ACHN (cell line): ENCODE results near the gene CUBN.

Experiments
- DNase-seq: peaks from one replicate; pipeline ENCODE4 v3.0.0-alpha.2; 2015
- in situ Hi-C: cut with HindIII; loops from 2 replicates; pipeline ENCODE4 v1.10.0; 2017; ENCODE audit warnings: low sequenced_read_pairs, low pct_ligation_motif_present, low pct_unique_long_range_greater_than_20kb

Gene CUBN

DNA sequence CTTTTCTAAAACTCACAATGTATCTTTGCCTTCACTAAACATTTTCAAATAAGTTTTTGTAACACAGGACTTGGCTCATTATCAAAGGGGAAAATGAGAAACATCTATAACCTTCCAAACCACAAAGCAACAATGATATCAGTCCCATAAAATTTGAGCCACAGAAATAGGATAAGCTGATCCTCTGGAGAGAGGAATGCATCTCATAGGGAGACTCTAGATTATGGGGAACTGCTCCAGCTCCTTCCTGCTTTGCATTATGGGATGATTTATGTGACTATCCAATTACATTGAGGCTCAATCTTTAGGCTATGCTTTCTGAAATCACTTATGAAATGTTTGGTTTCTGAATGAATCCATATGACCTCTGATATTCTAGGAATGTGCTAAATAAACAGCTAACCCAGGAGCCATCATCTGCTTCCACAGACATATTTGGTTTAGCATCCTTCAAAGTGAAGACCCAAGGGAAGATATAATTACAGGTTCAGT is 70.4 kb downstream of the CUBN start:
- no peak for DNase-seq
- in situ Hi-C loops, result no loop called here

DNA sequence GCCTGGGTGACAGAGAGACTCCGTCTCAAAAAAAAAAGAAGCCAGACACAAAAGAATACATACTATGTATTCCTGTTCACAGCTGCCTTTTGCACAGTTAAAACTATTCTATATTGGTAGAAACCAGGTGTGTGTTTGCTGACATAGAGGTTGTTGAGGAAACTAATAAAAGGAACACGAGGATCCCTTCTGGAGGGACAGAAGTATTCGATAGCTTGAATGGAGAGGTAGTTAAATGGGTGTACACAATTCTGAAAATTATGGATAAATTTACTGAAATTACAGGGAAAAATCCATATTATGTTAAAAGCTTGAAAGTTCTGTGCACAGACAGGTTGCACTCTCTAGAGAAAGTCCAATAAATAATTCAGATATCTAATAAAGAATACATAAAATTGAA is 71.5 kb downstream of the CUBN start:
- DNase-seq, result no peak
- in situ Hi-C loops, result no loop called here

DNA sequence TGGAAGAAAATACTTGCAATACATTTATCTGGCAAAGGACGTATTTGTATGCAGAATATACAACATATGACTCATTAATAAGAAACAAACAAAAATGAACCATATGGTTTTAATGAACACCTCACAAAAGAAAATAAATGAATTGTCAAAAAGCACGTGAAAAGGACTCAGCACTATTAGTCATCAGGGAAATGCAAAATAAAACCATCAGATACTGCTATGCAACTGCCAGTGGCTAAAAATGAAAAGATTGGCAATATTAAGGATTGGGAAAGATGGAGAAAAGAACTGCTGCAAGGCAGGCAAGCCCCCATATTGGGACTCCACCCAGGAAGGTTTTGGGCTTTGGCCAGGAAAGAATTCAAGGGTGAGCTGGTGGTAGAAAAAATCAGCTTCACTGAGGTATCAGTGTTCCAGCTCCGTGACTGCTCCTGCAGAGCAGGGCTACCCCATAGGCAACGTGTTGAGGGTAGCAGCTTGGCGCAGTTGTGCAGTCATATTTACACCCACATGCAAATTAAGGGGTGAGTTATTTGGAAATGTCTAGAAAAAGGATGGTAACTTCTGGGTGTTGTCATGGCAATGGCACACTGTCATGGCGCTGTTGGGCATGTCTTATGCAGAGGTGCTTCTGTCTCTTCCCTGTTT is 72.7 kb downstream of the CUBN start:
- in situ Hi-C loops, result no loop called here

DNA sequence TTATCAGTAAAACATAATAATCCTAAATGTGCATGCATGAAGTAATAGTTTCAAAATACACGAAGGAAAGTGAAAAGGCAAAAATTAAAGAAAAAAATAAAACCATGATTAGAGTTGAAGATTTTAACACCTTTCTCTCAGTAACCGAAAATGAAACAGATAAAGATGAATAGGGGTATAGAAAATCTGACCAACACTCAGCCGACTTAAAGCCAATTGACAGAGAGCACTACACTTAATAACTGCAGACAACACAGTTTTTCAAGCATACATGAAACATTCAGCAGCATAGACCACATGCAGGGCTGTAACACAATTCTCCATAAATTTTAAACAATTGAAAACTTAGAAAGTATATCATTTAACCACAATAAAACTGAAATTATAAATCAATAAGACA is 76.1 kb downstream of the CUBN start:
- no peak for DNase-seq
- in situ Hi-C loops, result no loop called here

More for the DNA sequence above, 72.7 kb downstream of the CUBN start:
- no peak for DNase-seq

DNA sequence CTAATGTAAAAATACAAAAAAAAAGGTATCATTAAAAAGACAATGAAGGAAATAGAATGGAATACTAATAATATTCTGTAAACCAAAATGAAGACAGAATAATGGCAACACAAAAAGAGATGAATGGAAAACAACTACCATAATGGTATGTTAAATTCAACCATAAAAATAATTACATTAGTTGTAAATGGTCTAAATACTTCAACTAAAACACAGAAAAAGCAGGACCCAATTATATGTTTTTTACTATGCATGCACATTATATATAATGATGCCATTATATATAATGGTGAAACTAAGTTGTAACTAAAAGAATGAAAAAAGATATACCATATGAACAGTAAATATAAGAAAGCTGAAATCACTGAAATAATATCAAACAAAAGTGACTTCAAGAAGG is 76.5 kb downstream of the CUBN start:
- in situ Hi-C loops, result no loop called here
- DNase-seq, result no peak

DNA sequence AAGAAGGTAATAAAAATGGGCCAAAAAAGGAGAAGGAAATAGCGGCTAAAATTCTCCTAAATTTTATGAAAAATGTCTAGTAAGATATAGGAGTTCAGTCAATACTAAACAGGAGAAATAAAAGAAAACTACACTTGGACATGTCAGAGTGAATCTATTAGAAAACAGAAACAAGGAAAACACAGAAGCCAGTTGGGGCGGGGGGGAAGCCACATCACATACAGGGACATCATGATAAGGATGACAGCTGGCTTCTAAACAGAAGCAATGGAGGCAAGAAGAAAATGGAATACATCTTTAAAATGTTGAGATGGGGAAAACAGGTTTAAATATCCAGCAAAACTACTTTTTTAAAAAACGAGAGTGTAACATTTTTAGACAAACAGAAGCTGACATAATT is 77.8 kb downstream of the CUBN start:
- DNase-seq, result no peak
- in situ Hi-C loops, result no loop called here

DNA sequence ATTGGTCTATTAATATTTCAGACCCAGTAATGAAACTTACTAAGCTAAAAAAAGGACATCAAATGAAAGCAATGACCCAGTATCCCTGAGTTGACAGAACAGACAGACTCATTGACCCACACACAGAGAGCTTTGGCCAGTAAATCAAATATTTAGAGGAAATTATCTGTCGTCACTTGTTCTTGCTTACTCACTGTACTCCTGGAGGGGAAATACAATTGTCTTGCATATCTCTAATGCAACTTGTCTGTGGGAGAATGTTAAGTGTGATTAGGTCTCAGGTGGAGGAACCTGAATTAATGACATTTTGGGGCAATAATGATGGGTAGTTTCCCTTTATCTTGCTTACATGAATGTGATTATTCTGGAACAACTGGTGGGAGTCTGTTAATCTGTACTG is 80.4 kb downstream of the CUBN start:
- no peak for DNase-seq
- in situ Hi-C loops, result no loop called here

DNA sequence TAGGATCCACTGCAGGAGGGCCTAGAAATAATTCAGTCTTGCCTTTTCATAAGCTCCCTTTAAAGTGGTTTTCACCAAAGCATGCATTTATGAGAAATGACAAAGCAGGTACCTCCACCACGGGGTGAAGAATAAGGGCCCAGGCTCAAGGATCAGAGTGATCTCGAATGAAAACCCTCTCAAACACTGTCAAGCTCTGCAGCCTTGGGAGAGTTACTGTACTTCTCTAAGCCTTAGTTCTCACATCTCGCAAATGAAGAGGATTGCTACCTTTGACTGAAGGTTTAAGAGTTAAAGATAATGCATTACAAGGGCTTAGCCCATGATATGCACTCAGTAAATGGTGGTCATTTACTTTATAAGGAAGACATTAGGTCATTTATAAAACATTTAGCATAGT is 81.7 kb downstream of the CUBN start:
- DNase-seq, result no peak
- in situ Hi-C loops, result no loop called here

DNA sequence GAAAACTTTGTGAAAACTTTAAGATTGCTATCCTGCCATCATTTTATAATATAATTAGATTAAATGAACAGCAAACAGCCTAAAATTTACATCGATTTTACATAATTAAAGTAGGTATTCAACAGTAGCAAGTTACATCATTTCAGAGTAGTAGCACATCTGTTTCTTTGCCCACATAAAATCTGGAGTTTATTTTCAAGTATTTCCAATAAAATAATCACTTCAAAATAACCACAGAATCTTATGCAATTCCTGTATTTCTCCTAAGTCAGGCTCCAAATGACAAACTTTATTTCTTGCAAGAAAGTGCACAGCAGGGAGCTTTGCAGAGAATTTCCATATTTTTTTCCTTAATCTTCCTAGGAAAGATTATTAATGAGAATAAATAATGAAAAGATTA is 82.6 kb downstream of the CUBN start:
- in situ Hi-C loops, result no loop called here
- DNase-seq, result no peak

DNA sequence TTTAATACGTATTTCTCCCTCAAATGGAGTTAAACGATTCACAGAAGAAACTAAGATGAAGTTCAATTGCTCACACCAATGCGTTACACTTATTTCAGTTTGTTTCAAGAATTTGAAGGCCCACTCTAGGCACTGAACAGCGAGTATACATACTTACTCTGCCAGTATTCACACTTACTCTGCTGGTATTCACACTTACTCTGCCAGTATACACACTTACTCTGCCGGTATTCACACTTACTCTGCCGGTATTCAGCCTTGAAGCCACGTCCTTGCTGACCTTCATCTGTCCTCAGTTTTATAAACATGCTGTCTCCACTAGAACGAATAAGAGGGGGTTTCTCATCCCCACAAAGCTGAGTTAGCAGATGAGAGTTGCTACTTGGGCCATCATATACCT is 86.0 kb downstream of the CUBN start:
- DNase-seq, result no peak
- in situ Hi-C loops, result no loop called here

DNA sequence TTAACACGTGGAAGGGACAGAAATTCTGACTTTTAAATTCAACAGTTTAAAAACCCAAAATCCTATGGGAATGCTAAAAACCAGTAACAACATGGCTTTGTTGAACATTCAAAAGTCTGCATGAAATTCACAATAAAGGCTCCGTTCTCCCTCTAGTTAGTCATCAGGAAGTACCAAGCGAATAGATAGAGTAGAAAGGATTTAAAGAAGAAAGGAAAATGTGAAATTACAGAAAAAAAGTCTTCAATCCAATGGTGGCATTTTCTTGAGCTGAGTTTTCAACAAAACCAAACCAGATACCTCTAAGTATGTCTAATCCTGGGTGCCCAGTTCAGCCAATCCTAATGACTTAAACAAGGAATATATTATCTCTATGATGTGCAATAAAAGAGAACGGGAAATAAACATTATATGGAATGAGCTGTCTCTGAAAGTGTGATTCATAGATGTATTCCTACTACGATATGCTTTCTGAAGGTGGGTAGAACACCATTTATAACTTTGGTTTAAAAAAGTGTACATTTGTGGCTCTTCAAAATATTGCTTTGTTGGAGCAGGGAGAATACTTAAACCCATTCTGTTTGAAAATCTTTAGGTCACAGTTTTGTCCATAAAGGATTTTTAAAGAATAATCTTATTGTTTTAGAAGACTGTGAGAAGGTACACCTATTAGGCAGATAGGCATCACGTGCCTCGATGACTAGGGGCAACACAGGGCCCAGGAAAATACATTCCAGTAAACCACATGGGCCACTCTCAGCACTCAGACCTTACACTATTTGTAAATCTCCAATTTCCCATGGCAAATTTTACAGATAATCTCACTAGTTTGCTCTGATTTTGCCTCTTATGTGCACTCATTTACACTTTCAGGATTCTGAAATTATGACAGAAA is 87.7 kb downstream of the CUBN start:
- in situ Hi-C loops, result no loop called here
- DNase-seq, result no peak

DNA sequence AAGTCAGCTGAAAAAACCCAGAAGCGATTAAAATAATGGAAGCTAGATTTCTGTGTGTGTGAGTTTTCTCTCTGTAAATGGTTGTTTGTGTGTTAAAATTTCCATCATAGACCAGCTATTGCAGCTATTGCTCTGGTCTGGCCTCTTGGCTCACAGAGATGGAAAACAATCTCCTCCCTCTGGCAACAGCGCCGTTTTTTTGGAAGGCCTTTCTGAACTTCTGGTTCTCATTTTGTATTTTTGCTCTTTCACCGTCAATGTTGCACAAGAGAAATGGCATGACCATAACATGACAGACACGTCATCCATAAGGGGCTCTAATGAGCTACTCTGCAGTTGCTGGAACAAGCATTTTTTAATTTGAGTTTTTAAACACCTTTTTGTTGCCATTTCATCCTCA is 91.0 kb downstream of the CUBN start:
- in situ Hi-C loops, result no loop called here
- no peak for DNase-seq

DNA sequence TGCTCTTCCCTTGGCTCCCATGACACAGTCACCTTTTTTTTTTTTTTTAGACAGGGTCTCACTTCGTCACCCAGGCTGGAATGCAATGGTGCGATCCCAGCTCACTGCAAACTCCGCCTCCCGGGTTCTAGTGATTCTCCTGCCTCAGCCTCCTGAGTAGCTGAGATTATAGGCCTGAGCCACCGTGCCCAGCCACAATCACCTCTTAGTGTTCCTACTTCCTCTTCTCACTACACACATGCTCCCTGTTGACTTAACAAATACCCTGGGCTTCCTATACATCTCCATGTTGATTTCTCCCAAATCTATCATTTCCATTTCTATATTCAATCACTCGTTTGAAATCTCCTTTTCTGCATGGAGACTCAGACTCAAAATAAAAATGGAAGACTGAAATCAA is 91.7 kb downstream of the CUBN start:
- in situ Hi-C loops, result no loop called here
- no peak for DNase-seq

DNA sequence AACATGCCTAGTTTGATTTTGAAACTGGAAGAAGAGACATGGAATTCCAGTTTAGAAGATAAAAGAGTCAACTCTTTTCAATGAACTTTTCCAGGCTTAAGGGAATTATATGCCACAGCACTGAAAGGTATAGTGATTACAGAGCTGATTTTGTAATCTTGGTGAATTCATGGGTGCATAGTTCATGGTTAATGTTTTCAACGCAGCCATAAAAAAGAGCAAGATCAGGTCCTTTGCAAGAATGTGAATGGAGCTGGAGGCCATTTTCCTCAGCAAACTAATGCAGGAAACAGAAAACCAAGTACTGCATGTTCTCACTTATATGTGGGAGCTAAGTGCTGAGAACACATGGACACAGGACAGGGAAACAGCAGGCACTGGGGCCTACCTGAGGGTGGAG is 94.2 kb downstream of the CUBN start:
- in situ Hi-C loops, result no loop called here

DNA sequence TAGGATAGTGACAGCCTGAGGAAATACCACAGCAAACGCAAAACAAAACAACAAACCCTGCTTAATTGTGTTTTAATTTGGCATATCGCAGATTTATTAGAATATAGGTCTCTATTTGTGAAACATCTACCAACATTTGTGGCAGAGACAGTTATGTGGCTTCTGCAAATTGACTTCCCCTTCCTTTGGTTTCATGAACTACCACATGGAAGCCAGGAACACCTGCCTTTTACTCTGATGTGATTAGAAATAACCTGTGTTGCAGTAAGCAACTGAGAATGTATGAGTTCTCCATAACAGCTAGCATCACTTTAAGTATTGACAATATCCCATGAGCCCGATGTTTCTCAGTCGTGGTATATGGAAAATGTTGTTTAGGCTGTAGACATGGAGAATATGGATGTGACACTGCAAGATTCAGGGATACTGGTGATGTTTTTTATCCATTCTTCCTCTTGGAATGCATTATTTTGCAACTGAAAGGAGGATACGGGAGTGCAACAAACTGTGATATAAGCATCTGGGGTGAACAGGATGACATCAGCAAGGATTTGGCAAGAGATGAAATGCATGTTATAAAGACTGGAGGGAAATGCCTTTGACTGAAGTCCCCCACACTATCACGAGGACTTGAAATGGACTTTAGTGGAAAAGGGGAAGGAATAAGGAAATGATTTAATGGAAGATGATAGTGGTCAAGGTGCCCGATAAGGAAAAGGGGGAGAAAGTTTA is 95.9 kb downstream of the CUBN start:
- in situ Hi-C loops, result no loop called here

More for the DNA sequence above, 94.2 kb downstream of the CUBN start:
- DNase-seq, result no peak

DNA sequence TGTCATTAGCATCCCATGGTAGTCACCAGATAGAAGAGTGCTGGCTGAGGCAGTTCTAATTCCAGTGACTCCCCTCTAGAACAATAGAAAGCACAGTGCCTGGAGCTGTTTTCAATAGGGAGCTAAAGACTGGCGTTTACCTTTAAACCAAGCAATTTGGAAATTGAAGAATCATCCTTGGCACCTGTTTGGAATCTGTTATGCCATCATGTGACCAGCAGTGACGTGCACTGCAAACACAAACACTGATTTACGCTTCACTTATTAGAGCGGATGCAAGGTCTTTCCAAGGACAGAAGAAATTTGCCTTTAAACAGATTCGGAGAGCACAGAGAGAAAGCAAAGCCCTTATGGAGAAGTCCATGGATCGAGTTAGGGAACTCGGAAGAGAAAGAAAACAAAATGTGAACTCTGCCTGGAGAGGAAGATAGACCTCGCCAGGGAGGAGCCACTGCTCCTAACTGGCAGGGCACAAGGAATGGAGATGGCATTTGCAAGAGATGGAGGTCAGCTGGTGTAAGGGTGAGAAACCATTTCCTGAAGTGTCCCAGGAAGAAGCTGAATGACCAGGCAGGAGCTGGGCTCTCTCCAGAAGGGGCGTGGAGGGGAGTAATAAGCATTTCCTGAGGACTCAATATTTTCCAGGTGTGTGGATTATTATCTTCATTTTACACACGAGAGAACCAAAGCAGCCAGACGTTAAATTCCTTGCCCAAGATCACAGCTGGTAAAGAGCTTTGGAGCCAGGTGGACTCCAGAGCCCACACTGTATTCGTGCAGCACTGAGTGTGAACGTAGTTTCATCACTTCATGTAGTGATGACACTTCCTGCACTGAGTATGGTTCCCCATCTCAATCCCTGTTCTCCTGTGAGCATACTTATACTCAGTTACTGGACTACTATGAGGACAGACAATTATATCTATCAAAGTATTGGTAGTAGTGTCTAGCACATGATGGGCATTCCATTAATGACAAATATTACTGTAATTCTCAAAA is 97.7 kb downstream of the CUBN start:
- DNase-seq, result no peak
- in situ Hi-C loops, result no loop called here

More for the DNA sequence above, 95.9 kb downstream of the CUBN start:
- DNase-seq, result no peak

DNA sequence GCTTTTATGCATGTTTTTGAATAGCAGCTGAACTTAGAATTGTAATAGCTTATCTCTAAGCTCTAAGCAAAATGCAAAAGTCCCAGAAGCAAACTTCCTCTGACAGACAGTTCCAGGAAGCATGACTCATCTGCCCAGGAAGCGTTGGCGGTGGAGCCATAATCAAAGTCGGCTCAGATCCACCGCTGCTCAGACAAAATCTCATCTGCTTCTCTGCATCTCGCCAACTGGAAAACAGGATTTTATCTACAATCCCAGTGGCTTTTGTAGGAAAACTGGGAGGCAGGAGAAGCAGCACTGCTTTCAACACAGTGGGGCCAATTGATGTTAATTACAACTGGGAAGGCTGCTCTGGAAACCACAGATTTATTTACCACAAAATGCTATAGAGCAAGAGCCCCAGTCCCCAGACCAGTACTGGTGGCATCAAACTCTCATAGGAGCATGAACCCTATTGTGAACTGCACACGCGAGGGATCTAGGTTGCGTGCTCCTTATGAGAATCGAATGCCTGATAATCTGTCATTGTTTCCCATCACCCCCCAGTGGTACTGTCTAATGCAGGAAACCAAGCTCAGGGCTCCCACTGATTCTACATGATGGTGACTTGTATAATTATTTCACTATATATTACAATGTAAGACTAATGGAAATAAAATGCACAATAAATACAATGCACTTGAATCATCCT is 99.9 kb downstream of the CUBN start:
- in situ Hi-C loops, result no loop called here
- peak; percentile 48 for DNase-seq

DNA sequence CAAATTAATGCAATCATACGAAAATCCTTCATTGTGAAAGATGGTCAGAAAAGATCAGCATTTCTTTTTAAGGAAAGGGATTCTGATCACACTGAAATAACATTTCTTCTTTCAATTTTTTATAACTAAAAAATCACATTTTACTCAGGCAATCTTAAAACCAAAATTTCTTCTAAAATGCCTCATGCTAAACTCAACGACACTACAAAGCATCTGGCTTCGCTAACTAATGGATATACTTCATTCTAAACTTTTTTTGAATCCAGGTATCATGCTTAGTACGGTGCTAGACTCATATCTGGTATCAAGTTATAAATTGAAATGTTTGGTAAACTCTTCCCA is 100.4 kb downstream of the CUBN start:
- in situ Hi-C loops, result no loop called here
- DNase-seq, result no peak
